Cortex of kidney (tissue), 1 donor: ENCODE measurements around the gene ANKRD39.
"Not testable (repeated sequence)": the region's sequence is repeated elsewhere in the genome, so short reads cannot be mapped to it uniquely, and the experiment has no call there.

Source experiments
- DNase-seq: peaks from one replicate; lab custom pipeline; 2025; lab: John Stamatoyannopoulos, UW

ANKRD39 gene, protein sequence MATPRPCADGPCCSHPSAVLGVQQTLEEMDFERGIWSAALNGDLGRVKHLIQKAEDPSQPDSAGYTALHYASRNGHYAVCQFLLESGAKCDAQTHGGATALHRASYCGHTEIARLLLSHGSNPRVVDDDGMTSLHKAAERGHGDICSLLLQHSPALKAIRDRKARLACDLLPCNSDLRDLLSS

DNA sequence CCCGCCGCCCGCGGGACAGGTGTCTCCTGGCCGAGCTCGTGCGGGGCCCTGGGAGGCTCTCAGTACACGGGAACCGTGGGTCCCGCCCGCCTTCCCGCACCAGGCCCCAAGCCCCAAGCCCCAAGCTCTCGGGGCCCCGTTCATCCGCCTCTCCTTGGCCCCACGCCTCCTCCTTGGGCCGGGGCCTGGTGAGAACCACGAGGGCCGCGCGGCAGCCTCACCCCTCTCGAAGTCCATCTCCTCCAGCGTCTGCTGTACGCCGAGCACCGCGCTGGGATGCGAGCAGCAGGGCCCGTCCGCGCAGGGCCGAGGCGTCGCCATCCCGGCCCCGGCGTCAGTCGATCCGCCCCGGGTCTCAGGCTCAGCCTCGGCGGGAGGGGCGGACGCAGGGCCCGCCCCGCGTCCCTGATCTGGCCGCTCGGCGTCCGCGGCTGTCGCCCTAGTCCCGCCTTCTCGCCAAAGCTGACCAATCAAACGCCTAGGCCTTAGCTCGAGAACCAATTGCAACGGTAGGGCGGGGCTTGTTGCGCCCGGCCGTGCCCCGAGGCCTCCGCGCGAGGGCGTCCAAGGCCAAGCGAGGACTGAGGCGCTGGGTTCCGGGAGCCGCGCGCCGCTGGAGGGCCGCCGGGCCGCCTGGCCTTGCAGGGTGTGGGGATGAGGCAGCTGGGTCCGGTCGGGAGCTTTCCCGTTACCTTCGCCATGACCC lies at the start of gene ANKRD39:
ANKRD39 (minus strand) TSS at position 350 of the 706 bp plus-strand sequence; CDS start at position 321, 29 bp downstream.
- DNase-seq: peak; percentile 92

DNA sequence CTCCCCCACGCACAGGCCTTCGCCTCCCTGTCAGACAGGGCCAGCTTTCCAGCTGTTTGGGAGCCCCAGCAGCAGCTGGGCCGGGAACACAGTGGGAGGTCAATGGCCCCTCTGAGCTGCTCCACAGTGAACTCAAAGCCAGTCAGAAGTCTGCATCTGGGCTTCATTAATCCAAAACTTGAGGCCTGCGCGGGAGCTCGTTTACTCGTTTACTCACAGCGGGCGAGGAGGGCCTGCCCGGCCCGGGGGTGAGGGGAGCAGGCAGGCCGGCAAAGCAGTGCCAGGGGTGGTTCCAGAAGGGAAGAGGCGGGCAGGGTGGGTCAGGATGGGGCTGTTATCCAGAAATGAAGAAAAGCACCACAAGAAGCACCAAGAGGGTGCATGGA lies 48.9 kb upstream of the ANKRD39 start:
- no peak for DNase-seq

DNA sequence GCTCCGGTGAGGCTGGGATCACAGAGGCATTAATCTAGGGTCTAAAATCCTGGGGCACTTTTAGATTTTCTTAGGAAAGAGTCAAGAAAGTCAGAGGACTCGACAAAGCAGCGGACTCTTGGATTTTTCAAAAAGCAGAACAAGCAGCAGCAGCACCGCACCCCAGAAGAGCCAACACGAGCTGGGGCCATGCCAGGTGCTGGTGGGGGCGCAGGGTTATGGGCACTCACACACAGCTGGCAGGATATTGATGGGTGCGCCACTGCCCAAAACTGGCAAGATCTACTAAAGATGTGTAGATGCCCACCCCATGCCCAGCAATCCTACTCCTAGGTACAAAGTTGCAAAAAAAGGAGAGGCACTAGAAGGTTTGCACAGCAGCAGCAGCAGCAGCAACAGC lies 46.0 kb upstream of the ANKRD39 start:
- no peak for DNase-seq

DNA sequence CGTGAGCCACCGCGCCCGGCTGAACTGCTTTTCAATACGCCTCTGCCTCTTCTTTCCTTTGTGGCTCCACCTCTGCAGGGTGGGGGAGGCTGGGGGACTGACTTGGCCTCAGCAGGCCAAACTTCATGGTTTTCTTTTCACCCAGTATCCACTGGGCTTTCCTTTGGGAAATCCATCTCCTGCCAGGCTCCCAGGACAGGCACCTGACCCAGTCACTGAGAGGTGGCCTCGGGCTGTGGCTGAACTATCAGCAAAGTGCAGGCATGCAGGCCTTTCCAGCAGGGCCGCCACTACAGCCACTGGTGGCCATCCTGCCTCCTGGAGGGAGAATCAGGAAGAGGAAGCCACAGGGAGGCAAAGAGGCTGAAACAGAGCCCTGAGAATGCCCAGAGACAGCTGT lies 45.5 kb upstream of the ANKRD39 start:
- no peak for DNase-seq

DNA sequence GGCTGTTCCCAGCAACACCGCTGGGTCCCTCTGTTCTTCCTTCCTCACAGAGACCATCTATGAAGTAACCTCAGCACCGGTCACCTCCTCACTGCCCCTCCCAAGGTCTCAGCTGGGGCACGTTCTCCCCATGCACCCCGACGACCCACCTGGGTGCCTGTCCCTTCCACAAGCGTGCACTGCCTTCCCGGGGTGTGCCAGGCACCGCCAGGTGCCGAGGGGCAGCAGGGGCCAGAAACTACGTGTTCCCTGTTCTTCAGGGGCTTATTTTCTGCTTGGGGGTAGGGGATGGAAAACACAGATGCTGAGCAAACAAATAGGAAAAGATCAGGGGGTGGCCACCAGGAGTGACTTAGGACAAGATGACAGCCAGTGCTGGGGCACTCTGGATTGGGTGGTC lies 42.4 kb upstream of the ANKRD39 start:
- DNase-seq: no peak

DNA sequence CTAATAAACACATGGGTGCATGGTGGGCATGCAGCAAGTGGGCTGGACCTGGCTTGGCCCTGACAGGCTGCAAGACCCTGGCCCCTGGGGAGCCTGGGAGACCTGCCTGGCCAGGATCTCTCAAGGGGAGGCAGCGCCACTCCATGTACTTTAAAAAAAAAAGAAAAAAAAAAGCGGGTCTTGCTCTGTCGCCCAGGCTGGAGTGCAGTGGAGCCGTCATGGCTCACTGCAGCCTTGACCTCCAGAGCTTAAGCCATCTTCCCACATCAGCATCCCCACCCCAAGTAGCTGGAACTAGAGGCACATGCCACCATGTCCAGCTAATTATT lies 41.6 kb upstream of the ANKRD39 start:
- no peak for DNase-seq

DNA sequence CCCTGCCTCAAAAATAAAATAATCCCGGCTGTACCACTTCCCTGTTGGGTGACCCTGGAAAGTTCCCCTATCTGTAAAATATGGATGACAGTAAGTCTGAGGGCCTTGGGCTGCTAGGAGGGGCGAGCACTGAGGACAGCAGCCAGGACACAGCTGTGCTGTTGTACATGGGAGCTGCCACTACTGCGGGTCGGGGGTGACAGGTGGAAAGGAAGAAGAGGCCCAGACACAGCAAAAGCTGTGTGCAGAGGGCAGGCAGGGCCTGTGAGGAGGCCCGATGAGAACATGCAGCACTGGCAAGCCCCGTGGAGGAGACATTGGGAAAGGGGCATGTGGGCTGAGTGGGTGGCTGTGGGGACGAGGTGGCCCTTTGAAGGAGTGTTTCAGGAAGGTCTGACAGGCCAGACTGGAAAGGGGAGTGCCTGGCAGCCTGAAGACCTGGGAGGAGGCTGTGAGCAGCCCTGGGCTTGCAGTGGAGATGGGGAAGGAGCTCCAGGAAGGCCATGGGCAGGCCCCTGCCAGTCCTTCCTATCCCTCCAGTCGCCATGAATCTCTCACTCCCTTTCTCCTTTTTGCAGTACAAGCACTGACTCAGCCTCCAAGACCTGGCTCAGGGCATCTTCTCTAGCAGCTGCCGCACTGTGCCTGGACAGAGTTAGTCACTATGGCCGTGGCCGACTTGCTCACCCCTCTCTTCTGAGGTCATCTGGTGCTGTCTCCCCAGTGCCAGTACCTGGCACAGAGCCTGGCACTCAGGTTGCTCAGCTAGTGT lies 41.0 kb upstream of the ANKRD39 start:
- no peak for DNase-seq

DNA sequence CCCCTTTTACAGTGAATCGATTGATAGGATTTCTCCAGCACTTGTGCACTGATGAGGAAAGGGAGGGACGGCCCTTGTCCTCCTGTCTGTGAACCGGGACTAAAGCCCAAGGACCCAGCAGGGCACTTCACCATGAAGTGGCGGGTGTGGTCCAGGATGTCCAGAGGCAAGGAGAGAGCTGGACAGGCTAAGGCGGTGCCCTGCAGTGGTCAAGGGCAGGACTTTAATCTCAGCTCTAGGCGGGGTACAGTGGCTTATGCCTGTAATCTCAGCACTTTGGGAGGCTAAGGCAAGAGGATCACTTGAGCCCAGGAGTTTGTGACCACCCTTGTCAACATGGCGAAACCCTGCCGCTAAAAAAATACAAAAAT lies 40.3 kb upstream of the ANKRD39 start:
- no peak for DNase-seq

DNA sequence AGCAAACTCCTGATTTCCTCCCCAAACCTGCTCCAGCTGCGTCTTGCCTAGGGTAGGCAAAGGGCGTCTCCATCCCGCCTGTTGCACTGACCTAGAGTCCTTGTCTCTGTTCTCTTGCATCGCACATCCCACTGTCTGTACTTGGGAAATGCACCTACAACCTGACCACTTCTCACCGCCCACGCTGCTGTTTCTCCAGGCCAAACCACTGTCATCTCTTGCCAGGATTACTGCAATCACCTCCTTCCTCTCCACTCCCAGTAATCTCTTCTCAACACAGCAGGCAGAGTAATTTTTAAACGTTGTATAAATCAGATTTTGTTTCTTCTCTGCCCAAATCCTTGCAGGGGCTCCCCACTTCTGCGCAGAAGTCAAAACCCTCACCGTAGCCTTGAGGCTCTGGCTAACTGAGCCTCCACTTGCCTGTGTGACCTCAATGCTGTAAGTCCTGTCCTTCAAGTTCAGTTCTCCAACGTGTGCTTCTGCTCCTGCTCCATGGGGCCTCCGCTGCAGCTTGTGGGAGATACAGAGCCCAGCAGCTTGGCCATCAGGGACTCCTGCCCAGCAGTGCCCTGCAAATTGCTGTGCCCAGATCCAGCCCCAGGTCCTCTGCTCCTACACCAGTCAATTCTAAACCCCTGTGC lies 39.8 kb upstream of the ANKRD39 start:
- no peak for DNase-seq

DNA sequence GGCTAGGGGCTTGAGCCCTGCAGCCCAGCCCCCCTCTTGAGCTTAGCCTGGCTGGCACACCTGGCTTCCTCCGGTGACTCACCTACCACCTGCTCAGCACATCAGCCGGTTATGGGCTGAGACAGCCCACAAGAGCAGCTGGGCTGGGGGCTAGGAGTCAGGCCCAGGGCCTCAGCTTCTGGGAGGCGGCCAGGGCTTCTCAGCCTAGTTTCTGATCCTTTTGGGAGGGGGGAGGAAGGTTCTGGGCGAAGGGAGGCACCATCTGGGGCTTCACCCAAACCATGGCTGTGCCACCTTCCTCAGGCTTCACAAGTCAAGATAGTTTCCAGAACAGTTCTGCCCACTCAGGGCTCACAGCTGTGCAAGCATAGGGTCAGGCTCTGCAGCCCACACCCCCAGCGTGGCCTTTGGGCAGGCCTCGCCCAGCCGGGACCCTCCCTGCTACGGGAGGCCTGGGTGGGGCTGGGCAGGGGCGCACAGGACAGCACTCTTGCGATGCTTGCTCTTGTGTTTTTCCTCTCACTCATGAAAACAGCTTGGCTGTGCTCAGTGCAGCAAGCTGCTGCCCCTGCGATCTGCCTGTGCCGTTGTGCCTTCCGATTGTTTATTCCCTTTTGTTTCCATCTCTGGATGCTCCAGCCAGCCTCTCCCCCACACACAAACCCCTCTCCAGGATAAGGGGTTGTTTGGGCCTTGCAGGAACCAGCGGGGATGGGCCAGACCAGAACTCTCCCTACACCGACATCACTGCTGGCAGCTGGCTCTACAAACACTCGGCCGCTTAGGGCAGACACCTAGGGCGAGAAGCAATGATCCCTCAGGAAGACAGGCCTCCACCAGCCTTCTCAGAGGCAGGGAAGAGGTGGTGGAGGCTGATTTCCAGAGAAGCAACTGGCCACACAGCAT lies 38.2 kb upstream of the ANKRD39 start:
- DNase-seq: no peak

DNA sequence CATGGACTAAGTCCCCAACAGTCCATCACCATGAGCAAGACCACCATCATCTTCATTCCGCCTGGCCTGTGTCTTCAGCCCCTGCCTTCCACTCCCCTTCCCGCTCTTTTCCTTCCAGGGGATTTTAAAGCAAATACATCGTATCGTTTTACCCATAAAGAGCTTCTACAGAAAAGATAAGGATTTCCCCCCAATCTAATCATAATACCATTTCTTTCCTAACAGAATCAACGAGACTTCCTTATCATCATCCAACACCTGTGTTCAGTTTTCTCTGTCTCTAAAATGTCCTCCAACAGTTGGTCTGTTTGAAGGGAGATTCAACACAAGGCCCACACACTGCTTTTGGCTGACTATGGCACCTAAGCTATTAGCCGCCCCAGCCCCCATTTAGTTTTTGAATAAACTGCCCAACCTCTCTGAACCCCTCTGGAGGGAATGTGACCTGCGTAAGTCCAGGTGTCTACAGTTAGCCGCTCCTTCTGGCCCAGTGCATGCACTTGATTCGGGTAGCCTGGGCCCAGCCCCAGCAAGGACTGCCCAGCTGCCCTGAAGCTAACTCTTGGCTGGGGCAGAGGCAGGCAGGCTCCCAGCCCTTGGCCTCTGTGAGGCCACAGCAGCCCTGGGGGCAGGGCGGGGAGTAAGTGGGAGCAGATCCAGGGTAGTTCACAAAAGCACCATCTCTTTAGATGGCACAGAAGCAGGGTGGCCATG lies 37.4 kb upstream of the ANKRD39 start:
- no peak for DNase-seq

DNA sequence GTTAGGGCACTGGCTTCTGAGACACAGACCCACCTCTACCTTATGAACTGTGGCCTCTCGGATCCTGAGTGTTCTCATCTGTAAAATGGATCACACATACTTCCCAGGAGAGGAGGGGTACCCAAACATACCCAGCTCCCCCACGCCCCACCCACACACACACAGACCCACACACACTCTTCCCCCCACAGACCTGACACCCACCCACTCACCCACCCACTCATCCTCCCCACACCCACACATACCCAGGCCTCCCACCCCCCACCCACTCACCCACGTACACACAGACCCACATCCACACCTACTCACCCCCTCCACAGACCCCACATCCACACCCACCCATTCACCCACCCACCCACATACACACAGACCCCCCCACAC lies 36.3 kb upstream of the ANKRD39 start:
- DNase-seq: no peak

DNA sequence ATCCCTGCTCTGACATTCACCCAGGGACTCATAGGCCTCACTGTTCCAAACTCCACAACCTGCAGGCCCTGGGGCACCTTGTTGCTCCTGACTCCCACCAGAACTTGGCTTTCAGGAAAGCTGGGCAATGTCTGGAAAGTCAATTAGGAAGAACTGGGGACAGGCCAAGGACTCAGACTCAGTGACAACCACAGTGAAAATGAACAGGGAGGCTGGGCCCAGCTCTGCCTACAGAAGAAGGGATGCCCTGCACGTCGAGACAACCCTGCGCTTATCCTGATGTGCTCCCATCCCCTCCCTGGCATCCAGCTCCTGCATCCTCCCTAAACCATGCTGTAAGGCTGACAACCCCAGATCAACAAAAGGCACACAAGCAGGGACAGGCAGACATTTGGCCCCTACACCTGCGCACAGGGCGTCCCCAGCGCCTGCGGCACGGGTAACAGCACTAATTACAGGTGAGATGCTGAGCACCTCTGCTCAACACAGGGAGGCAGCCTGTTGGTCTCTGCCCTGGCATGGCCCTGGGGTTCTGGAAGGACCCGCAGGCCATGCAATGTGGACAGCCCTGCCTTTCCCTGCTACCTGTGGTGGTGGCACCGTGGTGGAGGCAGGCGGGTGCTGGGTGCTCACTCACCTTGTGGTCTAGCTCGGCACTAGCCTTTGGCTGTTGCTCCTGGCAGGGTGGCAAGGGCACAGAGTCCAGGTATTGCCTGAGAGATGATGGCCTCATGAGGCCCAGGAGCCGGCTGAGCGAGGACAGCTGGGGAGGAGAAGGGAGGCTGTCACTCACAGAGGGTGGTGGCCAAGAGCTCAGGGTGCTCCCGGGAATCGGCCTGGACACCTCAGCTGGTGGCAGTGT lies 35.7 kb upstream of the ANKRD39 start:
- DNase-seq: no peak

DNA sequence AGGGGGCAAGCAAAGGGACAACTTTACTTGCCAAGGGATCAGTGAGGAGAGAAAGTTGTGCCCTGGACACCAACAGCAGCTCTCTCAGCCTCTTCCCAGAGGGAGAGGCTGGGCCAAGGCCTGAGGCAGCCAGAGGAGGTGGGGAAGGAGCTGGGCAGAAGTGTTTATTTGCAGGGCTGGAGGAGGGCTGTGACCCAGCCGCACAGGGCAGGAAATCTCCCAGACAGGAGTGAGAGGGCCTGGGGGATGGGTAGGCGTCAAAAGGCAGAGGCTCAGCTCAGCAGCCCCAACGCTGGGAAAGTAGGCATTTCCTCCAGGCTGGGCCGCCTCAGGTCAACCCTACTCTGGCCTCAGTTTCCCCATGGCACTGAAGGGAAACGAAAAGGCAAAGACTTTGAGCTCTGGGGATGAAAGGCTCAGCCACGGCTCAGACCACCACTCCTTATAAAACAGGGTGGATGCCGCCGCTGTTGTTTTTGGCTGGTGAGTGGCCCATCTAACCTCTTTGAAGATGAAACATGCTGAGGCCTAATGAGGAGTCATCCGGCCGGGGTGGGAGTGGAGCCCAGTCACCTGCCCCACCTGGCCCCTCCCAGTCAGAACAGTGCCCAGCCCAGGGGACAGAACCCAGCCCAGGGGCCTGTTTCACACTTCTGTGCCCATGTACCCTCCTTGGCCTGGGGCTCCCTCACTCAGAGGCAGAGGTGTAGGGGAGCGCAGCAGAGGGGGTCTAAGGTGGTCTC lies 33.9 kb upstream of the ANKRD39 start:
- no peak for DNase-seq

DNA sequence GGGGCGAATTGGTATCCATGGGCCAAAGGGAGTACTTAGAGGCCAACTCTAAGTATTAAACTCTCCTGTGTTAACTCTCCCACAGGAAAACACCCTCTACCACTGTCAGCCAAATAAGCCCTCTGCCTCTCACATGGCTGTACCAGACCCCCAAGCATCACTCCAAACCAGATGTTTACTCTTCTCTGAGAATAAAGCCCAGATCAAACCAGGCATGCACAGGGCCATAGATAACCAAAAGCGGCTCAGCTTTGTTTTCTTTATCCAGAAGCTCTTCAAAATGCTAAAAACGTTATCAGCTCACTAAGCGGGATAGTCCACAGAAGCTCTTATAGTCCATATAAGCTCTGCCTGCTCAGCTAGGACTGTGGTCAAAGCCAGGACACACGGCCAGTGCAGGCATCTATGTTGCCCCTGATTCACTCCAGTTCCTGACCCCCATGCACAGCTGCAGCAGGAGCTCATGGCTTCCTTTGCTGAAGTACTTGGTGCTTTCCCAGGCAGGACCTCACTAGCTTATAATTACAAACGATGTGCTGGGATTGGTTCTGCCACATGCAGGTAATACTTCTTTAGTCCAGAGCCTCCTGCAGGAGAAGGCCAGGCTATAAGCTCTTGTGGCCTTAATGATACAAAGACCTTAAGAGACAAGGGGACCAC lies 33.0 kb upstream of the ANKRD39 start:
- no peak for DNase-seq

DNA sequence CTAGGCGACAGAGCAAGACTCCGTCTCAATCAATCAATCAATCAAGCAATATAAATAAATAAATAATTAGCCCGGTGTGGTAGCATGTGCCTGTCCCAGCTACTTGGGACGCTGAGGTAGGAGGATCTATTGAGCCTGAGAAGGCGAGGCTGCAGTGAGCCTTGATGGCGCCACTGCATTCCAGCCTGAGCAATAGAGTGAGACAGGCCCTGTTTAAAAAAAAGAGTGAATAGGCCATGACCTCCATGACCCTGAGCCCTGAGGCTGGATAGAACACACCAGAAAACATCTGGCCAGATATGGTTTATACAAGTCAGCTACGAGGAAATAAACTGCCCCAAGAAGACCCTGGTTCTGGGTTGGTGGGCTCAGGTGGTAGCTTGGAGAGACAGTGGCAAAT lies 32.4 kb upstream of the ANKRD39 start:
- no peak for DNase-seq

DNA sequence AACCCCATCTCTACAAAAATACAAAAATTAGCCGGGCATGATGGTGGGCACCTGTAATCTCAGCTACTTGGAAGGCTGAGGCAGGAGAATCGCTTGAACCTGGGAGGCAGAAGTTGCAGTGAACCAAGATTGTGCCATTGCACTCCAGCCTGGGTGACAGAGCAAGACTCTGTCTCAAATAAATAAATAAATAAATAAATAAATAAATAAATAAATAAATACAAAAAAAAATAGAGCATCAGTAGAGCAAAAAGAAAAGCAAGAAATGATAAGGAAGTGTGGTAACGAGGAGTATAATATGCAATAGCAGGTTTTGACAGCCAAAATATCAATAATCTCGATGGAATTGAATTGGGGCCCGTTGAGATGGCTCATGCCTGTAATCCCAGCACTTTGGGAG lies 31.7 kb upstream of the ANKRD39 start:
- DNase-seq: not testable (repeated sequence)

DNA sequence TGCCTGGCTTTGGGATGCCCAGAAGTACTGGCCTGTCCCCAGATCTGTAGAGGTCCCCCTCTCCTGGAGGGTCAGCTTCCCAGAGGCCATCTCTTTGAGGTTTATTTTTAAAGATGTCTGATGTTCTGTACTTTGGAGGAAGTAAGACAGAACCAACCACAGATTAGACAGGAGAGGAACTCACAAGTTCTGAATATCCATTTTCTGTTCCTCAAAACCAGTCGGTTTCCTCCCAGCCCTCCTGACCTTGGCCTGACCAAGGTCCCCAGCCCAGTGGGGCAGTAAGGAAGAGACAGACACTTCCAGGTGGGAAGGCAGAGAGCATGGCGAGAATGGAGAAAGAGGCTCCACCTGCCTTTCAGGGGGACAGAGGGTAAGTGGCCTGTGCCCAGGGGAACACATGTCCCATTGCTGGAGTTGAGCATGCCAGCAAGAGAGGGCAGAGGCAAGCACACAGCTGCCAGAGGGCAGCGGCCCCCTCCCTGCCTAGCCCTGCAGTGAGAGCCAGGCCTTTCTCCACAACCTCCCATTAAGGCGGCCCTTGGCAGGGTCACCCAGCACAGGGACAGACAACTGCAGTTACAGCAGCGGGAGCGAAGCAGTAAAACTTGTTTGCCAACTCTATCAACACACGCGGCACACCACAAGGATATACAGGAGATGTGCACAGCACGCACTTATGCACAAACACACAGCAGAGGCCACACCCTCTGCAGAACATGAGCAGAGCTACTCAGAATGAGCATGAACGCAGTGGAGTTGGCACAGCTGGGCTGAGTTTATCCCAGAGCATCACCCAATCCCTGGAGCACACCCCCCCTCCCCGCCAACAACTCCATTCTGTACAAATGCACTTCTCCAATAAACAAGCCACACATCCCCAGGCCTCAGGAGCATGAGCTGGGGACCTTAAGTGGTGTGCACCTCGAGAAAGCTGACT lies 30.5 kb upstream of the ANKRD39 start:
- no peak for DNase-seq
